HCT116 (cell line): ENCODE measurements around the gene ARID4A. TPM values are rescaled to one million over a fixed set of nuclear protein-coding genes. Genes with fewer than 3 reads are reported as not detected.

Experiments
- ATAC-seq: fragments of 200-7000 bp; cut with Tn5 transposase; 2 replicates; pipeline ENCODE4 v1.9.1; 2020; ENCODE audit warnings: mild to moderate bottlenecking, moderate library complexity
- BruUV-seq: library from RNA; stranded (reverse); fragments of 400-500 nt; replicated peaks from 2 replicates; lab custom pipeline; 2021; lab: Mats Ljungman, UMichigan
- CTCF ChIA-PET: fragments of 300-600 bp; sonication (Branson Sonifier 250); formaldehyde crosslinking; loops from one replicate; lab custom pipeline; 2021; ENCODE audit warnings: antibody characterized with exemption; lab: Charles Lee
- POLR2A ChIA-PET: fragments of 300-600, 350-600 bp; sonication (Branson Sonifier 250); formaldehyde crosslinking; loops from one replicate; lab custom pipeline; 2021; ENCODE audit warnings: antibody characterized with exemption; lab: Charles Lee
- RAD21 ChIA-PET, 2 experiments: fragments of 300-600 bp; sonication (Branson Sonifier 250); formaldehyde crosslinking; loops; one replicate each; lab custom pipeline; 2023; ENCODE audit warnings: low total read pairs in 2 of 2; ENCODE audit not compliant: uncharacterized antibody in 2 of 2, unreplicated experiment in 2 of 2, low non-redundant PET in 1 of 2; lab: Charles Lee
- DNase-seq: peaks from one replicate; pipeline ENCODE4 v3.0.0-alpha.2; 2010; ENCODE audit warnings: low read depth, low spot score
- H2AFZ ChIP-seq: fragments of 200-600 bp; shearing (Covaris generic), sonication (generic); 2 replicates; pipeline ENCODE4 v1.6.1; 2017; ENCODE audit warnings: low read depth, mixed run types, mixed read lengths, antibody characterized with exemption, low read length; ENCODE audit not compliant: poor library complexity, severe bottlenecking
- H3K27ac ChIP-seq: 2 replicates; pipeline ENCODE4 v1.5.1; 2012; ENCODE audit warnings: low read depth, low read length
- H3K27me3 ChIP-seq: fragments of 200-600 bp; sonication (generic); 2 replicates; pipeline ENCODE4 v1.6.1; 2016; ENCODE audit warnings: mixed run types, low read length, mixed read lengths; ENCODE audit not compliant: insufficient read depth
- H3K36me3 ChIP-seq, 2 experiments: fragments of 200-500 bp in 1 of 2; fragments of 200-600 bp in 1 of 2; sonication (Bioruptor generic) in 1 of 2; sonication (generic) in 1 of 2; 2 replicates each; pipeline versions ENCODE4 v1.5.1 to v1.6.1; 2014 to 2016; ENCODE audit warnings: low read length in 2 of 2, inconsistent platforms in 1 of 2, mixed read lengths in 1 of 2, mixed run types in 1 of 2; ENCODE audit not compliant: insufficient read depth in 2 of 2, control insufficient read depth in 1 of 2
- H3K4me1 ChIP-seq, 2 experiments: fragments of 200-600 bp in 1 of 2; sonication (generic) in 1 of 2; 2 replicates each; pipeline versions ENCODE4 v1.5.1 to v1.6.1; 2012 to 2017; ENCODE audit warnings: low read length in 2 of 2, inconsistent platforms in 1 of 2, mild to moderate bottlenecking in 1 of 2, mixed read lengths in 1 of 2, mixed run types in 1 of 2, moderate library complexity in 1 of 2; ENCODE audit not compliant: insufficient read depth in 2 of 2, control insufficient read depth in 1 of 2
- H3K4me2 ChIP-seq: fragments of 200-600 bp; sonication (generic); 2 replicates; pipeline ENCODE4 v1.6.1; 2017; ENCODE audit warnings: mixed run types, low read length, mixed read lengths
- H3K4me3 ChIP-seq, 2 experiments: fragments of 200-600 bp in 1 of 2; sonication (generic) in 1 of 2; replicated peaks in 1 of 2; 2 replicates each; pipeline ENCODE4 v1.5.1; 2011 to 2016; ENCODE audit warnings: low read length in 2 of 2, control low read depth in 1 of 2, low read depth in 1 of 2, mild to moderate bottlenecking in 1 of 2, mixed read lengths in 1 of 2, mixed run types in 1 of 2
- H3K79me2 ChIP-seq: fragments of 200-600 bp; sonication (generic); 2 replicates; pipeline ENCODE4 v1.6.1; 2017; ENCODE audit warnings: mild to moderate bottlenecking, mixed run types, low read length, moderate library complexity, mixed read lengths; ENCODE audit not compliant: insufficient read depth
- H3K9ac ChIP-seq: fragments of 200-600 bp; sonication (generic); 2 replicates; pipeline ENCODE4 v1.6.1; 2016; ENCODE audit warnings: low read length, mixed read lengths
- H3K9me2 ChIP-seq: fragments of 200-600 bp; sonication (generic), shearing (Covaris generic); 2 replicates; pipeline ENCODE4 v1.6.1; 2017; ENCODE audit warnings: mixed run types, mild to moderate bottlenecking, moderate library complexity; ENCODE audit not compliant: insufficient read depth
- H3K9me3 ChIP-seq, 2 experiments: fragments of 200-500 bp in 1 of 2; fragments of 200-600 bp in 1 of 2; sonication (Bioruptor generic) in 1 of 2; sonication (generic) in 1 of 2; 2 replicates each; pipeline ENCODE4 v1.6.1; 2014 to 2017; ENCODE audit warnings: low read length in 2 of 2, mixed read lengths in 2 of 2, inconsistent platforms in 1 of 2, low read depth in 1 of 2, mild to moderate bottlenecking in 1 of 2, mixed run types in 1 of 2, moderate library complexity in 1 of 2; ENCODE audit not compliant: control insufficient read depth in 1 of 2, insufficient read depth in 1 of 2
- H4K20me1 ChIP-seq: fragments of 200-600 bp; sonication (generic), shearing (Covaris generic); 2 replicates; pipeline ENCODE4 v1.6.1; 2017; ENCODE audit warnings: mixed run types, mild to moderate bottlenecking, moderate library complexity; ENCODE audit not compliant: insufficient read depth
- CBX3 ChIP-seq: IDR thresholded peaks from 2 replicates; pipeline ENCODE4 v1.6.1; 2012; ENCODE audit warnings: low read depth
- ELF1 ChIP-seq: IDR thresholded peaks from 2 replicates; pipeline ENCODE4 v1.6.1; 2012; ENCODE audit warnings: low read depth, borderline replicate concordance
- EZH2 ChIP-seq: fragments of 200-600 bp; sonication (generic); IDR thresholded peaks from 2 replicates; pipeline ENCODE4 v1.6.1; 2017; ENCODE audit warnings: antibody characterized with exemption, mixed run types
- FOSL1 ChIP-seq: IDR thresholded peaks from 2 replicates; pipeline ENCODE4 v1.6.1; 2012; ENCODE audit warnings: low read depth
- POLR2AphosphoS5 ChIP-seq: IDR thresholded peaks from 2 replicates; pipeline ENCODE4 v1.6.1; 2011; ENCODE audit warnings: mild to moderate bottlenecking, low read depth, low read length, moderate library complexity
- RAD21 ChIP-seq: IDR thresholded peaks from 2 replicates; pipeline ENCODE4 v1.6.1; 2012; ENCODE audit warnings: low read depth, mild to moderate bottlenecking
- SIN3A ChIP-seq: IDR thresholded peaks from 2 replicates; pipeline ENCODE4 v1.6.1; 2012; ENCODE audit warnings: low read depth
- YY1 ChIP-seq: IDR thresholded peaks from 2 replicates; pipeline ENCODE4 v1.6.1; 2011; ENCODE audit warnings: low read length, low read depth, moderate library complexity, mild to moderate bottlenecking; ENCODE audit not compliant: insufficient replicate concordance; ENCODE audit errors: extremely low read depth
- intact Hi-C: fragments of 100-400 bp; cut with micrococcal nuclease; formaldehyde crosslinking; loops from 2 replicates; pipeline ENCODE4 v1.10.0; 2022
- total RNA-seq: library from RNA; stranded (reverse); gene quantifications from one replicate; pipeline ENCODE4 v1.2.1, GENCODE V29; 2021; ENCODE audit not compliant: unreplicated experiment
- TF ChIP-seq, protein P1 (sequence below): IDR thresholded peaks from 2 replicates; pipeline ENCODE4 v1.6.1; 2011; ENCODE audit warnings: mild to moderate bottlenecking, low read length, moderate library complexity; ENCODE audit not compliant: insufficient replicate concordance; ENCODE audit errors: extremely low read depth
- TF ChIP-seq, protein P2 (sequence below): IDR thresholded peaks from 2 replicates; pipeline ENCODE4 v1.6.1; 2012
- TF ChIP-seq, protein P3 (sequence below): IDR thresholded peaks from 2 replicates; pipeline ENCODE4 v1.6.1; 2012; ENCODE audit warnings: low read depth

The ARID4A gene
- total RNA-seq, 1 experiment from 2014 or later = 13.9 TPM

DNA sequence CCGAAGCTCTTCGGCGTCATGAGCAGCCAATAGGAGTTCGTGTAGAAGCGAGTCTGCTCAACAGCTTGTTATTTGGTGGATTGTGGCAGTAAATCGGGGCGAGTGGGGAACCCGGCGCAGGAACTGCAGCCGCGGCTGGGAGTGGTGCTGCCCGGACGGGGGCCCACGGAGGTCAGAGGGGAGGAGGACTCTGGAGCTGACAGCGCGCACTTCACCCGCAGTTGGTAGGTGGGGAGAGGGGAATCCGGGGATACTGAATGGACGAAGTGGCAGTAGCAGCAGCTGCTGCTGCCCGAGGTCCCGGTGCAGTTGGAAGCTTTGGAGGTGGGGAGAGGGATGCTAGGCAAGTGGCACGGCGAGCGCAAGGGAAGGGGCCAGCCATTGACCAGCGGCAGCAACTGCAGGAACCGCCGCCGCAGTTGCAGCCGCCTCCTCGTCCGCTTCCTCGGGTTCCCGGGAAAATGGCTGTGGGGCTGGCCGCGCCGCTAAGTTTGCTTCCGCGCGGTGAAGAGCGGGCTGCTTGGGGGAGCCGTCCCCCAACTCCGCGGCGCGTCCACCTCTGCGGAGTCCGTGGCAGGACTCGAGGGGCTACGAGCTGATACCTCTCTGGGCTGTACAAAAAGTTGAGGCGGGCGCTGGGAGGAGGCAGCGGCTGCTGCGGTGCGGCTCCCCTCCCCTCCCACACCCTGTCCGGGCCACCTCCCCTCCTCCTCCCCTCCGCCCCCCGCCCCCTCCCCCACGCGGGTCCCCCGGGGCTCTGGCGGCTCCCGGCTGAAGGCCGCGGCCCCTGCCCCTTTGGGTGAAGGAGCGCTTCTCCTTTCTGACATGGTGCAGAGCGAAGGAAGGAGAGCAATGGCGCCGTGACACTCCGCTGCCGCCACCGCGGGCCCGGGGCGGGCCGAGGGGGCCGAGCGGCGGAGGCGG is at the start of gene ARID4A (continued):
- TF ChIP-seq, protein P1, sequence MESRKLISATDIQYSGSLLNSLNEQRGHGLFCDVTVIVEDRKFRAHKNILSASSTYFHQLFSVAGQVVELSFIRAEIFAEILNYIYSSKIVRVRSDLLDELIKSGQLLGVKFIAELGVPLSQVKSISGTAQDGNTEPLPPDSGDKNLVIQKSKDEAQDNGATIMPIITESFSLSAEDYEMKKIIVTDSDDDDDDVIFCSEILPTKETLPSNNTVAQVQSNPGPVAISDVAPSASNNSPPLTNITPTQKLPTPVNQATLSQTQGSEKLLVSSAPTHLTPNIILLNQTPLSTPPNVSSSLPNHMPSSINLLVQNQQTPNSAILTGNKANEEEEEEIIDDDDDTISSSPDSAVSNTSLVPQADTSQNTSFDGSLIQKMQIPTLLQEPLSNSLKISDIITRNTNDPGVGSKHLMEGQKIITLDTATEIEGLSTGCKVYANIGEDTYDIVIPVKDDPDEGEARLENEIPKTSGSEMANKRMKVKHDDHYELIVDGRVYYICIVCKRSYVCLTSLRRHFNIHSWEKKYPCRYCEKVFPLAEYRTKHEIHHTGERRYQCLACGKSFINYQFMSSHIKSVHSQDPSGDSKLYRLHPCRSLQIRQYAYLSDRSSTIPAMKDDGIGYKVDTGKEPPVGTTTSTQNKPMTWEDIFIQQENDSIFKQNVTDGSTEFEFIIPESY = no peak
- TF ChIP-seq RAD21 (no peak), YY1 (peak; percentile 39), ELF1 (no peak)
- TF ChIP-seq, protein P2, sequence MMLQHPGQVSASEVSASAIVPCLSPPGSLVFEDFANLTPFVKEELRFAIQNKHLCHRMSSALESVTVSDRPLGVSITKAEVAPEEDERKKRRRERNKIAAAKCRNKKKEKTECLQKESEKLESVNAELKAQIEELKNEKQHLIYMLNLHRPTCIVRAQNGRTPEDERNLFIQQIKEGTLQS = no peak

DNA sequence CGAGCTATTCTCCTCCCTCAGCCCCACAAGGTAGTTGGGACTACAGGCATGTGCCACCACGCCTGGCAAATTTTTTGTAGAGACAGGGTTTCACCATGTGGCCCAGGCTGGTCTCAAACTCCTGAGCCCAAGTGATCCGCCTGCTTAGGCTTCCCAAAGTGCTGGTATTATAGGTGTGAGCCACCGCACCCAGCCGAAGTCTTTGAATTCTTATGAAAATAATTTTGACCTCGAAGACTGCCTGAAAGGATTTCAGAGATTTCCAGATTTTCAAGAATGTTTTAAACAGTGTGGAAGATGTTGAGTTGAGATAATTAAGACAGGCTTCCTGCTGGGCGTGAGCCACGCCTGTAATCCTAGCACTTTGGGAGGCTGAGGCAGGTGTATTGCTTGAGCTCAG is 48.7 kb upstream of the ARID4A start:
- no peak for DNase-seq
- intact Hi-C loops = no loop called here
- Histone ChIP-seq H4K20me1 (peaks cover 19% of the 10 kb centered on the region; the same call in 1 of the 2 replicates), H3K27me3 (no peaks in the 10 kb centered on the region), H3K27ac (no peak overlapping the region), H3K9ac (no peak overlapping the region), H3K9me2 (no peaks in the 10 kb centered on the region), H3K9me3 (no peaks in the 10 kb centered on the region), H3K4me3 (no peak overlapping the region), H2AFZ (no peak overlapping the region)
- ChIA-PET RAD21 (no interaction called here), CTCF (no interaction called here)
- BruUV-seq = no TSS peak
- TF ChIP-seq CBX3 (no peak), FOSL1 (no peak), EZH2 (no peak), YY1 (no peak), ELF1 (no peak), POLR2AphosphoS5 (no peak), SIN3A (no peak)
- TF ChIP-seq, protein P3, sequence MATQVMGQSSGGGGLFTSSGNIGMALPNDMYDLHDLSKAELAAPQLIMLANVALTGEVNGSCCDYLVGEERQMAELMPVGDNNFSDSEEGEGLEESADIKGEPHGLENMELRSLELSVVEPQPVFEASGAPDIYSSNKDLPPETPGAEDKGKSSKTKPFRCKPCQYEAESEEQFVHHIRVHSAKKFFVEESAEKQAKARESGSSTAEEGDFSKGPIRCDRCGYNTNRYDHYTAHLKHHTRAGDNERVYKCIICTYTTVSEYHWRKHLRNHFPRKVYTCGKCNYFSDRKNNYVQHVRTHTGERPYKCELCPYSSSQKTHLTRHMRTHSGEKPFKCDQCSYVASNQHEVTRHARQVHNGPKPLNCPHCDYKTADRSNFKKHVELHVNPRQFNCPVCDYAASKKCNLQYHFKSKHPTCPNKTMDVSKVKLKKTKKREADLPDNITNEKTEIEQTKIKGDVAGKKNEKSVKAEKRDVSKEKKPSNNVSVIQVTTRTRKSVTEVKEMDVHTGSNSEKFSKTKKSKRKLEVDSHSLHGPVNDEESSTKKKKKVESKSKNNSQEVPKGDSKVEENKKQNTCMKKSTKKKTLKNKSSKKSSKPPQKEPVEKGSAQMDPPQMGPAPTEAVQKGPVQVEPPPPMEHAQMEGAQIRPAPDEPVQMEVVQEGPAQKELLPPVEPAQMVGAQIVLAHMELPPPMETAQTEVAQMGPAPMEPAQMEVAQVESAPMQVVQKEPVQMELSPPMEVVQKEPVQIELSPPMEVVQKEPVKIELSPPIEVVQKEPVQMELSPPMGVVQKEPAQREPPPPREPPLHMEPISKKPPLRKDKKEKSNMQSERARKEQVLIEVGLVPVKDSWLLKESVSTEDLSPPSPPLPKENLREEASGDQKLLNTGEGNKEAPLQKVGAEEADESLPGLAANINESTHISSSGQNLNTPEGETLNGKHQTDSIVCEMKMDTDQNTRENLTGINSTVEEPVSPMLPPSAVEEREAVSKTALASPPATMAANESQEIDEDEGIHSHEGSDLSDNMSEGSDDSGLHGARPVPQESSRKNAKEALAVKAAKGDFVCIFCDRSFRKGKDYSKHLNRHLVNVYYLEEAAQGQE = no peak
- TF ChIP-seq, protein P1 = no peak
- TF ChIP-seq, all 23 proteins: peak for 0
- Histone ChIP-seq H3K36me3 (peaks cover 21 to 31% of the 10 kb centered on the region in 2 experiments; a peak in 3 of 4 replicates), H3K4me2 (no peak overlapping the region), H3K79me2 (peaks cover 99% of the 10 kb centered on the region), H3K4me1 (peaks cover 2 to 4% of the 10 kb centered on the region in 2 experiments; a peak in 3 of 4 replicates)
- ATAC-seq = no peak
- POLR2A ChIA-PET = no interaction called here
